Activated CD8-positive, alpha-beta memory T cell treated with anti-CD3 and anti-CD28 coated beads, Interleukin-2, amount 50 U/mL, for 24 hours (primary cell): Measurements from ENCODE around the gene PPP1R18.

Source experiments
- DNase-seq: peaks from one replicate; pipeline ENCODE4 v3.0.0-alpha.2; 2020; ENCODE audit errors: extremely low read depth

Gene PPP1R18

GRCh38 chr6:30689022-30689865 is 2.8 kb upstream of the PPP1R18 start:
- no peak for DNase-seq

- no peak for DNase-seq
Observed at GRCh38 chr6:30688569-30688968, 2.1 kb upstream of the PPP1R18 start.

DNA sequence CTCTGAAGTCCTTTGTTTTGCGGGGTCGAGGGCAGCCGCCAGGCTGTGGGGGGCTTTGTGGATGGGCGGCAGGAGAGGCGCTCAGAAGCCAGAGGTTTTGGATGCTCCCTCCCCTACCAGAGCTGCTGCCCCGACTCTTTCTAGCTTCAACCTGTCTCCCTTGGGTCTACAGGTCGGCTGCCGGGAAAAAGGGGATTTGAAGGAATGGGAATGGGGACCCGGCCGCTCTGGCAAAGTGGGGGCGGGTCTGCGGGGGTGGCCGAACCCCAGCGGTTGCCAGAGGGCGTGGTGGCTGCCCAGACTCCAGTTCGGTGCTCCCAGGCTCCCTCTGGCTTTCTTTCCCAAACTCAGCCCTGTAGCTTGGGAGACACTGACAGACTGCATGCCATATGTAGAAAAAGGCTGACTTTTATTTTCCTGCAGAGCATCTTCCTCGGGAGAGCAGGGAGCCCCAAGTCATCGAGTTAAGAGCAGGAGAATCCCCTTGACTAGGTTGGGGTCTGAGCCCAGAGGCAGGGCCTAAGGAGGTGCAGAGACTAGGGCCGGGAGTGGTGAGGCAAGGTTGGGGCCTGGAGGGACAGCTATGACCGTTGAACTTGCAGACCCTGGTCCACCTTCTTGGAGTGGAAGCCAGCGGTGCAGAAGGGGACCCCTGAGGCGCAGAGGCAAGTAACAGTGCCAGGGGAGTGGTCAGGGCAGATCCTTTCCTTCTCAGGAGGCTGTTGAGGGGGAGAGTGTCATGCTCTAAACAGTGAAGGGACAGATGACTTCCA is 1.4 kb upstream of the PPP1R18 start:
- DNase-seq = no peak

GRCh38 chr6:30686908-30687658 is 638 bp upstream of the PPP1R18 start:
- DNase-seq = peak; percentile 64

- no peak for DNase-seq
Observed at GRCh38 chr6:30685157-30686008, 1.1 kb downstream of the PPP1R18 start.

- no peak for DNase-seq
Observed at GRCh38 chr6:30684386-30685156, 1.9 kb downstream of the PPP1R18 start.

- no peak for DNase-seq
Observed at GRCh38 chr6:30683980-30684338, 2.5 kb downstream of the PPP1R18 start.

DNA sequence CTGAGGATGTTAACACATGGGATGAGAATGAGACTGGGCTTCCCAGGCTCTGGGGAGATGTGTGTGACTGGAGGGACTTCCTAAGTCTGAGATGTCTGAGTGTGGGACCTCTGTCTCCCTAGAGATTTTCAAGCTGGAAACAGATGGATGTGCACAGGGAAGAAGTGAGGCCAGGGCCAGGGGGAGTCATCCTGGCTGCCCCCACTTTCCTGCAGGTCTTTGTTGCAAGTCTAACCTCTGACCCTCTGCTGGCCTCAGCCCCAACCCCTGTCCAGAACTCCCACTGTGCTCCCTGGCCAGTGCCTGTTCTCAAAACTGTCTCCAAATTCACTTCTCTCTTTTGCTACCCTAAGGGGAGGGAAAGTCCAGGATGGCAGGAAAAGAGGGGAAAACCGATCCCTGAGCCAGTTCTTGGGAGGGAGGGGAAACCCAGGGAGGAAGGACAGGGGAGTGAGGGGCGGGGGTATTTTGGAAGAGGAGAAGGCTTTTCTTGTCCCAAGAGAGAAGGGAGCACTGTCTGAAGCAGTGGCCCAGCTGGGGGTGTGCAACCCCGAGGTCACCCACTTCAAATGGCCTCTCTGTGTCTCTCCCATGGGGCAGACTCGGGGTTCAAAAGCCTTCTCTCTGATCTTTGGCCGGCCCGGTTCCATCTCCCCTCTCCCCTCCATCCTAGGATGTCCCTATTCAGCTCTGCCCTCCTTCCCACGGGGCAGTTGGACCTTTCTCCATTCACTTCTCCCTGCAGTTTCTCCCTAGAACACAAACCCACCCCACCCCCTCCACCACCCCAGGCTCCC is 3.1 kb downstream of the PPP1R18 start:
- DNase-seq = no peak

DNA sequence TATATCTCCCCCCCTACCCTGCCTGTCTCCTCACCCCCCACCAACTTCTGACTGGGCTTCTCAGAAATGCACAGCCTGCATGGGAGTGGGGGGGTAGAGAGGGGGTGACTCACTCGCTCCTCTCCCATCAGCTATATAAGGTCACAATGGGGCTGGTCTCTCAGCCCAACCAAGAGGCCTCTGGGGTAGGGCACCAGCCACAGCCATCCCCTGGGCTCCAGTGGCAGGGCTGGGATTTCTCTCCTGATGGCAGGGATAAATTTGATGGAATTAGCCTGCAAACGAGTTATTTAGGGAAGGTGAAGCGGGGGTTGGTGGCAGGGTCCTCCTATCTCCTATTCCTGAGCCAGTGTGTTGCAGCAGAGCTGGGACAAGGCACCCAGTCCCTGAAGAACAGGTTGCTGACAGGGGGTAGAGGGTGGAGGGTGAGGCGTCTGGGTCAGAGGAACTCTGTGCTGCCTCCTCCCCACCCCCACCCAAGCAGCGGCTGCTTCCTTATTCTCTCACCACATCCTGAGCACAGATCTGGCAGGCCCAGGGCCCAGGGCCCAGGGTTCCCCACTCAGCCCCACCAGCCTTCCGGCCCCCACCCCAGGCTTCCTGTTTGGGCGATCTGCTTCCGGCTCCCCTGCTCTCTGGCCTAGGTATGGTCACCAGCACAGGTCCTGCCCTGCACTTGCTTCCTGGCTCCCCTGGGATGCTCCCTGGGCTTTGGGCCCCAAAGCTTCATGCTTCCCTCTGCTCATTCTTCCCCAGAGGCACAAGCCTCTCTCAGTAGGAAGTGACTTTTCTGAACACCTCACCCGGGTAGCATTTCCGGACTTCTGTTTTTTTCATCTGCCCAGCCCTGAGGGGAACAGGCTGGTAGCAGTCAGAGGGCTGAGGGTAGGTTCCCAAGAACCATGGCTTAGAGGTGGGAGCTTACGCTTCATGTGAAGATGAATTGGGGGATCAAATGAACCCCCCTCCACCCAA is 4.0 kb downstream of the PPP1R18 start:
- peak; percentile 71 for DNase-seq

GRCh38 chr6:30681766-30682142 is 4.7 kb downstream of the PPP1R18 start:
- DNase-seq = no peak

- DNase-seq = no peak
Observed at GRCh38 chr6:30679765-30680535, 6.5 kb downstream of the PPP1R18 start.

DNA sequence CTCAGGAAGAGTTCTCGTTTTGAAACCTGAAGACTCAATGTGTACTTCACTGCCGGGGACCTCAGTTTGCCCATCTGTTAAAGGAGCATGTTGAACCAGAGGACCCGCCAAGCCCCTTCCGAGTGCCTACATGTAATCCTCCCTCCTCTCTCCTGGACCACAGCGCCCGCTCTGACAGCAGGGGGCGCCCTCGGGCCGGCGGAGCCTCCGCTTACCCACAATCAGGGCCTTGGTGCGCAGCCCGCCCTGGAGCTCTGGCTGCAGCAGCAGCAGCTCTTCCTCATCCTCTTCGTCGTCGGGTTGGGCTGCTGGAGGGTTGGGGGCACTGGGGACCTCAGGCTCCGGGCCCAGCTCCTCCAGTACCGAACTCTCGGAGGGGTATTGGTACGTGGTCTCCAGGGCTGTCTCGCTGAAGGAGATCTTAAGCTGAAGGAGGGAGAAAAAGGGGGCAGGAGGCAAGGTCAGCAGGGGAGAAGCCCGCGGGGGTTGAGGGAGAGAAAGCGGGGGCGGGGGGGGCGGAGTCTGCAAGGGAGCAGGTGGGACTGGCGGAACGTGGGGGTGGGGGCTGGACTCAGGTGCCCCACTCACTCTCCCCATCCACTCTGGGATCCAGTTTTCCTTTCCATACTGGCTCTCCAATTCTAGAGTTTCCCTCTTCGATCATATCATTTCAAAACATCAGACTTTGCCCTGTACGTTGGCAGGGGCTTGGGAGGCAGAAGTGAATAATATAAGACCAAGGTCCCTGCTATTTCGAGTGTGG is 7.3 kb downstream of the PPP1R18 start:
- peak; percentile 70 for DNase-seq

- no peak for DNase-seq
Observed at GRCh38 chr6:30676660-30677285, 9.7 kb downstream of the PPP1R18 start.

DNA sequence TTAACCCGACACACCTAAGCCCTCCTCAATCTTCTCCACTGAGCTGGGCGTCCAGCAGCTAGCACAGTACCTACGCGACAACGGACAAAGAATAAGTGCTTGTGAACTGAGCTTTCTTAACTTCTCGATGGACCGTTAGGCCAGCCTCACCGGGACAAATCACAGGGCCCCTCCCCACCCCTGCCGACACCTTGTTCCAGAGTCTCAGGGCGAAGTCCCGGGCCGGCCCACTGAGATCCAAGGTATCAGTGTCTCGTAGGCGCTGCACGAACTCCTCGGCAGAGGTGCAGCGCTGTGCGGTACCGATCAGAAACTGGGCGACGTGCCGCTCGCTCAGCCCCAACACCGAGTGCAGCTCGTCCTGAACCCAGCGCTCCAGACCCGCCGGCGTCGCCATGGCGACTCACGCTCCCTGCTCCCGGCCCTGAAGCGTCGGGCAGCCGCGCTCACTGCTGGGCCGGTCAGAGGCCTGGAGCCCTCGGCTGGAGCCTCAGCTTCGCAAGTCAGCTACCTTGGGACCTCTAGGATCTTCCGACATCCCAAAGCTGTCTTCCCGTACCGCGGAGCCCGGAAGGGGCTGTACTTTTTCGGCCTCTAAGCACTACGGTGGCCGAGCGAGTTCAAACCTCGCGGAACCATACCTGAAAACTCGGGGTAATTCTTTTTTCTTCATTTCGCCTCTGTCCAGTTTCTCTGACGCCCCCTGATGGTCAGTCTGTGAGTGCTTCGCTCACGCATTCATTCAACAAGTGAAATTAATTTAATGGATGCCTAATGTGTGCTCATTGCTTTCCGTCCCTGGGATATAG is 13.8 kb downstream of the PPP1R18 start, which contains the start of gene DHX16:
Gene DHX16 (minus strand): TSS at position 562 of the 809 bp plus-strand sequence. CDS start 165 bp downstream, at position 397.
- peak; percentile 84 for DNase-seq

- DNase-seq = no peak
Observed at GRCh38 chr6:30670760-30671527, 15.5 kb downstream of the PPP1R18 start.
